Neutrophil (primary cell): ENCODE measurements around the gene IFI16.

Experiments
- H3K27ac ChIP-seq: fragments of 200-600 bp; sonication (generic); 2 replicates; pipeline ENCODE4 v1.5.1; 2016; ENCODE audit warnings: mild to moderate bottlenecking, moderate library complexity
- H3K27me3 ChIP-seq: fragments of 200-600 bp; sonication (generic); 2 replicates; pipeline ENCODE4 v1.6.0; 2016; ENCODE audit warnings: mild to moderate bottlenecking
- H3K36me3 ChIP-seq: fragments of 200-600 bp; sonication (generic); 2 replicates; pipeline ENCODE4 v1.5.1; 2017
- H3K4me1 ChIP-seq, 2 experiments: fragments of 200-600 bp in 1 of 2; sonication (generic) in 1 of 2; 1 replicate in 1 of 2; 2 replicates in 1 of 2; pipeline versions ENCODE4 v1.5.1 to v1.6.1; 2013 to 2016; ENCODE audit warnings: low read depth in 1 of 2, low read length in 1 of 2, mild to moderate bottlenecking in 1 of 2, moderate library complexity in 1 of 2; ENCODE audit not compliant: control insufficient read depth in 1 of 2, insufficient read depth in 1 of 2
- H3K4me3 ChIP-seq, 2 experiments: fragments of 200-600 bp in 1 of 2; sonication (generic) in 1 of 2; 1 replicate in 1 of 2; 2 replicates in 1 of 2; pipeline ENCODE4 v1.5.1; 2013 to 2016; ENCODE audit warnings: low read depth in 1 of 2, low read length in 1 of 2, mild to moderate bottlenecking in 1 of 2, moderate library complexity in 1 of 2
- H3K9me3 ChIP-seq: fragments of 200-600 bp; sonication (generic); 2 replicates; pipeline ENCODE4 v1.5.1; 2016
- CTCF ChIP-seq: fragments of 200-600 bp; sonication (generic); IDR thresholded peaks from 2 replicates; pipeline ENCODE4 v1.5.1; 2016; ENCODE audit warnings: antibody characterized with exemption

IFI16 gene

GRCh38 chr1:159009704-159010361, at the start of gene IFI16:
Gene IFI16, plus strand, starts transcription at chr1:159009907. Its CDS starts 4,774 bp downstream, at chr1:159014681.
- H3K27ac ChIP-seq, result peak within 1 kb of the TSS; percentile 88
- peak within 1 kb of the TSS; percentile 76 to 94 for H3K4me3 ChIP-seq
- TF ChIP-seq CTCF, result no peak
- peaks cover 69 to 87% of the 10 kb centered on the region in 2 experiments for H3K4me1 ChIP-seq
- H3K9me3 ChIP-seq, result no peaks in the 10 kb centered on the region
- H3K36me3 ChIP-seq, result peaks cover under 1% of the 10 kb centered on the region
- no peaks in the 10 kb centered on the region for H3K27me3 ChIP-seq

- TF ChIP-seq CTCF, result no peak
- H3K4me1 ChIP-seq, result no peaks in the 10 kb centered on the region
Observed at GRCh38 chr1:158961178-158961577, 48.5 kb upstream of the IFI16 start.

GRCh38 chr1:158962983-158963382, 46.7 kb upstream of the IFI16 start:
- no peaks in the 10 kb centered on the region for H3K9me3 ChIP-seq
- no peak overlapping the region for H3K4me3 ChIP-seq
- no peaks in the 10 kb centered on the region for H3K27me3 ChIP-seq
- H3K27ac ChIP-seq, result no peak overlapping the region
- no peaks in the 10 kb centered on the region for H3K36me3 ChIP-seq
- no peak for TF ChIP-seq CTCF
- no peaks in the 10 kb centered on the region for H3K4me1 ChIP-seq

More at GRCh38 chr1:158961178-158961577, 48.5 kb upstream of the IFI16 start:
- H3K36me3 ChIP-seq, result no peaks in the 10 kb centered on the region
- H3K4me3 ChIP-seq, result no peak overlapping the region
- H3K27me3 ChIP-seq, result no peaks in the 10 kb centered on the region
- H3K9me3 ChIP-seq, result no peaks in the 10 kb centered on the region
- H3K27ac ChIP-seq, result no peak overlapping the region

GRCh38 chr1:158969166-158969565, 40.5 kb upstream of the IFI16 start:
- Histone ChIP-seq H3K9me3 (no peaks in the 10 kb centered on the region), H3K4me1 (no peaks in the 10 kb centered on the region), H3K4me3 (no peak overlapping the region), H3K27me3 (no peaks in the 10 kb centered on the region), H3K27ac (no peak overlapping the region), H3K36me3 (no peaks in the 10 kb centered on the region)
- no peak for TF ChIP-seq CTCF

- Histone ChIP-seq H3K4me1 (no peaks in the 10 kb centered on the region), H3K36me3 (no peaks in the 10 kb centered on the region), H3K27me3 (no peaks in the 10 kb centered on the region), H3K4me3 (no peak overlapping the region), H3K27ac (no peak overlapping the region), H3K9me3 (no peaks in the 10 kb centered on the region)
- no peak for TF ChIP-seq CTCF
Observed at GRCh38 chr1:158969855-158970254, 39.9 kb upstream of the IFI16 start.
